NT2/D1 (cell line): ENCODE data around the gene FHAD1.

Source experiments
- SUZ12 ChIP-seq: IDR thresholded peaks from 2 replicates; pipeline ENCODE4 v1.6.1; 2011; ENCODE audit not compliant: insufficient read length, insufficient read depth; ENCODE audit errors: extremely low read depth
- ZNF274 ChIP-seq: IDR thresholded peaks from 2 replicates; pipeline ENCODE4 v1.6.1; 2011; ENCODE audit warnings: mild to moderate bottlenecking, low read depth, low read length

GRCh38 chr1:15244813-15245212 lies 2.2 kb upstream of the FHAD1 start:
- no peak for TF ChIP-seq SUZ12
- no peak for TF ChIP-seq ZNF274
